Stimulated activated CD4-positive, alpha-beta T cell treated with anti-CD3 and anti-CD28 coated beads, Interleukin-15, amount 100 ng/mL, for 24 hours (primary cell): ENCODE measurements around the gene CARS2.

ENCODE experiments used
- DNase-seq: peaks from one replicate; pipeline ENCODE4 v3.0.0-alpha.2; 2020

Gene CARS2

DNA sequence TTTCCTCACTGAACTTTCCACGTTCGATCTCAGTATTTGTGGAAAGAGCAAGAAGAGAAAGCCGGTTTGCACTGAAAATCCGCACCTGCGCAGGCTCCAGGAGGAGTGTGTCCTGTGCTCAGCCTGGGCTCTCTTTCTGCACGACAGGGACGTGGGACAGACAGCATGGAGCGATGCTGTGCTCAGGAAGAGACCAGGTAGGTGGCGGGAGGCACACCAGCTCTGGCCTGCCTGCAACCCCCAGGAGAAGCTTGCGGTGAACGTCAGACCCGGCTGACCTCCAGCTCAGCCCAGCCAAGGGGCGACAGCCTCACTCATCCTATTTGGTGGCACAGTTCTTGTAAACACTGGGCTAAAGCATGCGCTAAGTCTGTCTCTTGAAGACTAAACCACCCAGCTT lies 54.6 kb downstream of the CARS2 start:
- no peak for DNase-seq

DNA sequence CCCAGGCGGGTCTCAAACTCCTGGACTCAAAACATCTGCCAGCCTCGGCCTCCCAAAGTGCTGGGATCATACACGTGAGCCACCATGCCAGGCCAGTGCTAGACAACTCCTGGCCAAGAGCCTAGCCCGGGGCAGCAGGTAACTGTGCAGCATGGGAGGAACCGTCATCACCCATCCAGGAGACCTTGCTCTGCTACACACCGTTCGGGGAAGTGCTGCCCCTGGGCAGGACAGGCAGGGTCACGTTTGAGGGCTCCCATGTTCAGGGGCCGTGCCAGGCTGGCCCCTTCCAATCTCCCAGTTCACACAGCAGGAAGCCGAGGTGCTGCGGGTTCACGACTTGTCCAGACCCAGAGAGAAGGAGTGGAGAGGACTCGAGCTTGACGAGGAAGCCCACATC lies 55.5 kb downstream of the CARS2 start:
- DNase-seq = no peak

DNA sequence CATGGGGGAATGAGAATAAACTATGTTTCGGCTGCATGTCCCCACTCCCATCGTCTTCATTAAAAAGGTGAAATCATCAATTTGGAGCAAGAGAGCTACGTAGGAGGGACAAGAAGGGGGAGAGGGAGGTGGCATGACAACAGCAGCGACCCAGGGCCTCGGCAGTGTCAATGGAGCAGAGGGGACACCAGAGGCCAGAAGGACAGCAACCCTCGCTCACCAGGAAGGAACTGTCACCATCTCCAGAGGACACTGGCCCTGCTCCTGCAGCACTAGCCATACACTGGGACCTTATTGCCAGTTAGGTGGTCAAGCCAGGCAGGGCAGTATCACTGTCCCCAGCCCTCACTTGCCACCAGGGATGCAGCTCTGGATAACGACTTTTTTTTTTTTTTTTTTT lies 56.4 kb downstream of the CARS2 start:
- no peak for DNase-seq

DNA sequence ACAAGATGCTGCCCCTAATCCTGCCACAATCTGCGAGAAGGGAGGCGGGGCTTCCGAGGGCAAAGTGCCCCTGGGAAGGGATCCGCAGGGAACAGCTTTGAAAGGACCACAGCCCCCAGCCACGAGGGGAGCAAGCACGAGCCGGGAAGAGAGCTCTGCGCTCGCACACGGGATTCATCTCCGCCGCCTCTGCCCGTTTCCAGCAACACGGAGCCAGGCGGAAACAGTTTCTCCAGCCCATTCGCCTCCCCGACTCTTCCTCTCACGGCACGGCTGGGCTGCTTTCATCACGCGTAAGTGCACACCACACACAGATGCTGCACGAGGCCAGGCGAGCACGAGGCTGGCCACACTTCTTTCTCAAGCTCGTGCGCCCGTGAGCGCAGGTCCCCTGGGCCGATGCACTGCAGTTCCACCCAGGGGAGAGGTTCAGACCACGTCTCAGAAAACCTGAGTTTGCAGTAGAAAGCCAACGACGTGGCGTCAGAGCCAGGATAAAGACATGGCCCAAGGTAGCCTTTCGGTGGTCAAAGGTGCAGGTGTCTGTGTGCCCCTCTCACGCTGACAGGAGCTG lies 57.0 kb downstream of the CARS2 start:
- no peak for DNase-seq

DNA sequence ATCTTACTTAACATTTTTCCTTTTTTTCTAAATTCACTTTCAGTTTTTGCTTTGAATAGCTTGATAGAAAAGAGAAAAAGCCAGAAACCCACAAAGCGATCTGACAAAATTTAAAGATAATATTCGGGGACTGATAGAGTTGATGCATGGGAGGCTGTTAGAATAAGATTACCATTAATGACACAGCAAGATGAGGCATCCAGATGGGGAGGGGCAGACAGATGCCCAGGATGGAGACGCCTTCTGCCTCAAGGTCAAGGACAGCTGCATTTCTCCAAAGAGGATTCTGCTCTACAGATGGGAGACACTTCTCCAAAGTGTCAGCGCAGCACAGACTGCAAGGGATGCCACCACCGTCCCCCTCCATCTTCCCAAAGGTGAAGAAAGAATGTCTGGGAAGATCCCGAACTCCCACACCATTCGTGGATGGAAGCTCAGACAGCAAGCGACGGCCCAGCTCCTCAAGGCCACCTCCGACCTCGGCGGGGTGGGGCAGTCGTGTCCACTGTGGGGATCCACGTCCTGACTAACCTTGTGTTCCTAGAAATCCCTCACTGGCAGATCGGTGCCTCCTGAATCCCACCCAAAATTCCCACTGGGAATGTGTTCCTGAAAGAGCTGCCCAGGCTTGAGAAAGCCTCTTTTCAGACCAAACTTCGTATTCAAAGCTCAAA lies 57.6 kb downstream of the CARS2 start:
- no peak for DNase-seq

DNA sequence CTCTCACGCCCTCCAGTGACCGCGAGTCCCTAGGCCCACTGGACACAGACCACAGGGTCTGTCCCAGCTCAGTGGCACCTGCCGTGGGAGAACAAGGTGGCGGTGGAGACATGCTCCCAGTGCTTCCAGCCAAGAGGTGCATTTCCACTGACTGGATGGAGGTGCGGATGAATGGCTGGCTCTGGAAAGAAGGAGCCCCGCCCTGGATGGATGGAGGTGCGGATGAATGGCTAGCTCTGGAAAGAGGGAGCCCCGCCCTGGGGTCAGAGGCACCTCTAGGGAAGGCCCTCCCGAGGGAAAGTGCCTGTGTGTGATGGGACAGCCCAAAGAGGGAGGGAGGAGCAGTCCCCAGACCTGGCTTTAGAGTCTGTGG lies 58.6 kb downstream of the CARS2 start:
- no peak for DNase-seq

DNA sequence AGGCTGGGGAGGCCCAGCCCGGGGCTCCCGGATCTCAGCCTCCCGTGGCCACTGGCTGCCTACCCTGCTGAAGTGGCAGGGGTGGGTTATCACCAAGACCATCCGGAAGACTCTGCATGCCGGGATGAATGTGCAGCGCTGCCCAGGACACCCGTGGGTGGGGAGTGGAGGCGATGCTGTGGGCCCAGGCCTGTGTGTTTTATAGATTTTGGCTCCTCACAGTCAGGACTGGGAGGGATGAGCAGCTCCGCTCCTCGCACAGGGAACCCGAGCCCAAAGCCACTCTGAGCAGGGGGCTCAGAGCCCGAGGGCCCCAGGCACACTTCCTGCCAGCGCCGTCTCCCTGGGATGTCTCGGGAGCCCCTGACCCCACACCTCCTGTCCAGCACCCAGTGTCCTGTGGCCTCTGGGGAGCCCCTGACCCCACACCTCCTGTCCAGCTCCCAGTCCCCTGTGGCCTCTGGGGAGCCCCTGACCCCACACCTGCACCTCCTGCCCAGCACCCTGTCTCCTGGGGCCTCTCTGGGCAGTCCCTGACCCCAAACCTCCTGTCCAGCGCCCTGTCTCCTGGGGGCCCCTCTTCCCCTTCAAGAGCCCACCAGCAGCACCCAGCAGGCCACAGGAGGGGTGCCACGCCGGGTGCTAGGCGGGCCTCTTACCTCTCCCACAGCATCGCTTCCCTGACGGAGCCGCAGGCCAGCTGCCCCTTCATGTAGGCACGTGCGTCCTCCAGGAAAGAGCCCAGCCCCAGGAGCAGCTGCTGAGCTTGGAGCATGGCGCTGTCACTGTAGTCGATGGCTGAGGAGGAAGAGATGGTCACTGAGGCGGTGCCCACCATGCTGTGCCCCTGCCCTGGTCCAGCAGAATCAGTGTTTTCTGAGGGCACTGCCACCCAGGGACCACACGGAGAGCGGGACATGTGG lies 59.2 kb downstream of the CARS2 start:
- no peak for DNase-seq

DNA sequence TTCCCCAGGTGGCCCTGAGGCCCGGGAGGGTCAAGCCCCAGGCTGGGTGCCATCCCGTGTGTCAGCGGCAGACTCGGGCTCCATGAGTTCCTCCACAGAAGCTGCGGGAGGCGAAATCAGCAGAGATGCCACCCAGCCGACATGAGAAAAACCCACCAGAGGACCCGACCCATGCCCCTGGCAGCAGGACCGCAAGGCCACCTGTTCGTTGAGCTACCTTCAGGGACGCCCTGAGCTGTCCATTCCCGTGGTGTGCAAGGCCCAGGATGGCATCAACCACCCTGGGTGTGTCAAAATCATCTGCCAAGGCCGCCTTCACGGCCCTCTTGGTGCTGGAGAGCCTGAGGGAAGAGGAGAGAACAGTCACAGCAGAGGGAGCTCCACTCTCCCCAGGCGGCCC lies 60.2 kb downstream of the CARS2 start:
- DNase-seq = no peak

DNA sequence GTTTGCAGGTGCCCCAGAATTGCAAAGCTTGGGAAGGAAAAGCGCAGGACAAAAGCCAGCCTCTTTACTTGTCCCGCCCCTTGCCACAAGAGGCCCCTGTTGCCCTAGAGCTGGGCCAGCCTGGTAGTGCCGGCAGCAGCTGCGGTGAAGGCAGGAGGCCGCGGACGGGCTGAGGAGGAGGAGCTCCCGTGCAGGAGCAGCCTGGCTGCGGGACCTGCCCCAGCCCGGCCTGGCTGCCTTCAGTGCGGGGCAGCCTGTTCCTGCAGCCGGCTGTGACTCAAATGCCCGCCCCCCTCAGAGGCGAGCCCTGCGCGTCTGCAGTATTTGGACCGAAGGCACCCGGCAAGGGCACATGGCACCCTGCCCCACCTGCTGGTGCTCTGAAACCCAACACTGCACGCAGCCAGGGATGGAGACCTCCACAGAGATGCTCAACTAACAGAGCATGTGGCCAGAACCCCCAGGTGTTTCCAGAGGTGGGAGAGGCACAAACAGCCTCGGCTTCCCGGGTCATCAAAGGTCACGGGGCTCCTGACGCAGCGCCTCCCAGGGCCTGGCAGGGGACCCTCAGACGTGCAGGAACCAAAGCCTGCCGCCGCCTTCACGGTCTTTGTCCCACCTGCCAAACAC lies 60.9 kb downstream of the CARS2 start:
- peak; percentile 51 for DNase-seq

DNA sequence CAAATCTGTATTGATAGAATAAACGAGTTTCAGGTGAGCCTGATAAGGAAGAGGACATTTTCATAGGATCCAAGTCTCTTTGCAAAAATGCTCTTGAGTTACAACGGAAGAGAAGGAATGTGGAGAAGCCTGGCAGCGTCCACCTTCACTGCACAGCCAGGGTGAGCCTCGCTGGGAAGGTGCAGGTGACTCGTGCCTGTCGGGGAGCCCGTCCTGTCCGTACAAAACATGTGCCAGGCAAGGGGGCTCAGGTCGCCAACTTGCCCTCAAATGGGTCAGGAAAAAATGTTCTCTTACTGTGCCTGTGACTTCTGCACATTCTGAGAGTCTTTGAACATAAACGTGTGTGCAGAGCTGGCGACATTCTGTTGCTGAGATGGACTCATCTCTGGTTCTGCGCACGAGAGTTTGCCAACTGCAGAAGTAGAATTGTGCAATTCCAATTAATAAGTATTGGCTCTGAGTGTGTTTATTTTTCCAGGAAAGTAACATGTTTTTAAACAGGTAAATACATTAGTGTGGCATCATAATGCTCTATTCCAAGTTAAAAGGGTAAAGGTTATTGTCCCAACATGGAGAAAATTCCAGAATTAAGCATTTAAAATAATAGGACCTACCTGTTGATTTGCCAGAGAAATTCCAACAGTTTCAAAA lies 62.0 kb downstream of the CARS2 start:
- no peak for DNase-seq

DNA sequence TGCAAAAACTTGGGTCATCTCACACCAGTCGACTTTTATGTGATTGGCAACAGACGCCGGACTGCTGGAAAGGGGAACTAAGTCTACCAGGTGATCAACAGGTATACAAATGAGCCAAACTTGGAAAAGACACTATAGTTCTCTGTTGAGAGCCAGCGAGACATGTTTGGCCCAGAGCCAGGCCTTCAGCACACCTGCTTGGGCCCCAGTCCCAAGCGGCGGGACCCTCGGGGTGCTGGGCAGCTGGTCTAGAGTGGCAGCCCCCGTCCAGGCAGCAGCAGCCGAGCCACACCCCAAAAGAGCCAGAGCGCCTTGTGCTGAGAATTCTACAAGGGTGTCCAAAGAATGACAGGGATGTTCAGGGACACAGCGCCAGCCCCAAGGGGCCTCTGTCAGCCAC lies 62.6 kb downstream of the CARS2 start:
- DNase-seq = no peak

DNA sequence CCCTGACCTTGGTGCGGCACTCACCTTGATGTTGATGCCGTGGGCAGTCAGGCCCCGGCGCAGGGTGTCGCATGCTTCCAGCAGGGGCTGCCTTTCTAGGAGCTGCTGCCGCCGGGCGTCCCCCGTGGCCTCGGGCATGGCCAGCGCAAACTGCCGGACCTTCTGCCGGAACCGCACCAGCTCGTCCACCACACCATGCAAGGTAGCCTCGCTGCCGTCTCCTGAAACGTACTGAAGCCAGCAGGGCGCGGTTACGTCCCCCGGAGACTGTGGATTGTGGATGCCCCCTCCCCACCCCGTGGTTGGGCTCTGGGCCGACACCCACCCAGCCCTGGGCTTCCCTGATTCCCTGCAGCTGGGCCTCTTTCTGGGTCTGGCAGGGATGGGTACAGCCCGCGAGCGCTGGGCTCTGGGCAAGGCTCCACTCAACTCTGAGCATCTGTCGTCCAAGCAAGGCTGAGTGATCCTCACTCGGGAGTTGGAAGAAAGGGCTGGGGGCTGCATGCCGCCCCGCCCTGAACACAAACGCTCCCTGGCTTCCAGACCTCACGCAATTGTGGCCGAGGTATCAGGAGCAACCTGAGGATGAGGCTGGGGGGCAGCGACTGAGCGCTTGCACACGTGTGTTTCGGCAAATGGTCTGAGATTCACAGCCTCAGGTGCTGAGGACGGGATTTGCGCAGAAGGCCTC lies 63.5 kb downstream of the CARS2 start:
- DNase-seq = no peak

DNA sequence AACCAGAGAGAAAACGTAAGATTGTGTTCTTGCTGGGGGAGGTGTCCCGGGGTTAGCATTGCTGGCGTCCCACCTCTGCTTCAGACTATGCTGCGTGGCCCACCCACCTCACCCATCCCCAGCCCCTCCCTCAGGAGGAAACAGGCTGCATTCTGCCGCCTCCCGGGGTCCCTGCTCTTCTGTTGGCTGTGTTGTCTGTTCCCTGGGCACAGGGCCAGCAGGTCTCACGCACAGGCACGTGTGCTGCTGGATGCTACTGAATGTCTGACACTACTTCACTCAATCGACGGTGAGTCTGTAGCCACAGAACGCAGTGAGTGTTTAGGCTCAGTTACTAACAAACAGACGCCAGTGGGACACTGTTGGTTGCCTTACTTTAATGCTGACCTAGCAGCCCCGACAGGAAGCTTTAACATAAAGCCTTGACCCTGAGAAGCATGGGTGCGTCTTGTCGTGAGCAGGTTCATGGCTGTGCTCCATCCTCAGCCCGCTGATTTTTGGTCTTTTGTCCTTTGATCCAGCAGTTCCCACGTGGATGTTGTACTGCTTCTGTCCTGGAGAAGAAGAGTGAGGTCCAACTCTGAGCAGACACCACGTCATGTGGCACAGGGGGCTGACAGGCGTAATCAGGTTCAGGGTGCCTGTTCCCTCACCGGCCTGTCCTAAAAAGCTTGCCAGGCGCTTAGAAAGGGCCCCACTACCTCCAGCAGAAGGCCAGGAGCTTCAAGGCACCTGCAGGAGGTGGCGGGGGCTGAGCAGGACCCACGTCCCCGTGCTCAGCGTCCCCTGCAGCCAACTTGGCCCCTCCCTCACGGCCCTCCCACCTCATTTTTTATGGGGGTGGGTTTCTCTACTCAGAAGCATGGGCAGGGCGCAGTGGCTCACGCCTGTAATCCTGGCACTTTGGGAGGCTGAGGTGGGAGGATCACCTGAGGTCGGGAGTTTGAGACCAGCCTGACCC lies 64.6 kb downstream of the CARS2 start:
- DNase-seq = no peak

DNA sequence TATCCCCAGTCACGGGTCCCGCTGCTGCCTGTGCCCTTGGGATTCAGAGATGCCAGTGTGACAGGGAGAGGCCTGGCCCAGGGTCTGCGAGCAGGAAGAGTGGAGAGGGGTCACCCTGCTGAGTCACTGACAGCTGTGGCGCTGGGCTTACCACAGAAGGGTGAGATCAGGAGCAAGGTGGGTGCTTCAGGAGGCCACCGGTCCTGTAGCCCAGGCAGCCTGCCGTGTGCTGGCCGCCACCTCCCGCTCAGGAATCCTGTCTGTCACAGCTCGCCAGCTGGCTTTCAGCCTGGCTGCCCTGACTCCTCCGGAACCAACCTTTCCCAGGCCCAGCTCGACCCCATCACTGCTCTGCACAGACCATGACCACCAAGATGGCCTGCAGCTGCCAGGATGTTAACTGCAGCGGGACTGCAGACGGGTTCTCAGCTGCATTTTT lies 65.3 kb downstream of the CARS2 start:
- DNase-seq = no peak

DNA sequence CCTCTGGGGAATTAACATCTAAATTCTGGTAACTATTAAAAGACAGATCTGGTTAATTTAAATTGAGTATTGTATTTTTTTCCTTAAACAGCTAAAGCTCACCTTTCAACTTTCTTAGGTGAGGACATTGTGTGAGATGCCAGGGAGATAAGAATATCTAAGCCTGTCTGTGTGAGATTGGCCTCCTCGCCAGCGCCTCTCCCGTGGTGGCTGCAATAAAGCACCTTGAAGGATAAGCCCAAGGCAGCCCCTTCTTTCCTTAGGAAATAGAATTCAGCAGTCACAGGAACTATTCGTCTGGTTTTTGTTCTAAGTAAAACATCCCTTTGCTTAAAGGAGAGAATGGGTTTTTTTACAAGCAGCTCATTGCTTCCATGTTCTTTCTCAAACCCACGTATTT lies 66.0 kb downstream of the CARS2 start:
- DNase-seq = no peak

DNA sequence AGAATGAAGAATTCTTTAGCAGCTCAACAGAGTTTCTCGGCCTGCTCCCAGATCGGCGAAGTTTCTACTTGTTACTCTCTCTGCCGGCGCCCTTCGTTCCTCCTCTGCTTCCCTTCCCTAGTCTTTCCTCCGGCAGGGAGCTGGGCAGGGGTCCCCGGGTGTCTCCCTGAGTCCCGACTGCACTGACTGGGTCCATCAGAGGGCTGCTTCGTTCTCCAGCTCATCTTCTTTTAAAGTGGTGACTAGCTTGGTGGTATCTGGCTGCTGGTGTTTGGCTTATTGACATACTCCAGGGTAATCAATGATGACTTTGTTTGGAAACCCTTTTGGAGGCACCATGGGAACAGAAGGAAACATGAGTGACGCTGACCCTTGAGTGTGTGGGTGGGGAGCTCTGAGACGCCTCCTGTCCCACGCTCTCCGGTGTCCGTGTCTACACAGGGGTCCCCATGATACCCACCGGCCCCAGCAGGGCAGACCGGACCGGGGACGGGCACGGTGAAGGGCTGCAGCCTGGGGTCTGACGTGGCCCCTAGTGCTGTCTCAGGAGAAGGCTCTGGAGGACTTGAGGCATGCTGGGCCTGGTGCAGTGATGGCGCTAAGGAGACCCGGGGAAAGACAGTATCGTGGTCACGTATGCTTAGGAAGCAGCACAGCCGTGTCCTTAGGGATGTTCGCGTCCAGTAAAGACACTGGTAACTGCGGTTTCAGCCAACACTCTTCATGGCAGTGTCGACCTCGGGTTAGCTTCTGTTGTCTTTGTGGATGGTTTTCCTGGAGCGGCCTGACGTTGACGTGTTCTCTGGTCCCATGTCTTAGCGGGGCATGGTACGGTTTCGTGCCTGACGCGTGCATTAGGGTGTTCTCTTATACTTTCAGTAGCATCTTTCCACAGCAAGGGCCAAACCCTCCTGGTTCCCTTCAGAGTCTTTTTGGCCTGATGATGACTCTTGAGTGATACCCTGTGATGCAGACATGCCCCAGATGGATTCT lies 66.8 kb downstream of the CARS2 start:
- no peak for DNase-seq

DNA sequence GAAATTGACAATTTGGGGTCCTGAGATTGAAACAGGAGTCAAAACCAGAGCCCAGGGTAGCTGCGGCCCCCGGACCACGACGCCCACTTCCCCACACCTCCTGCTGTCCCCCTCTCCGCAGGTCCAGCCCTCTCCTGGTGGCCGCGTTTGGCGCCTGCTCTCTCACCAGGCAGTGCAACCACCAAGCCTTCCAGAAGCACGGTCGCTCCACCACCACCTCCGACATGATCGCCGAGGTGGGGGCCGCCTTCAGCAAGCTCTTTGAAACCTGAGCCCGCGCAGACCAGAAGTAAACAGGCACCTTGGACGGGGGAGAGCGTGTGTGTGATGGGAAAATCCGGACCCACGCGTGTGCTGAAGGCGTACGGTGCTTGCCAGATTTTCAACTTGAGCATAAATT lies 67.7 kb downstream of the CARS2 start:
- no peak for DNase-seq

DNA sequence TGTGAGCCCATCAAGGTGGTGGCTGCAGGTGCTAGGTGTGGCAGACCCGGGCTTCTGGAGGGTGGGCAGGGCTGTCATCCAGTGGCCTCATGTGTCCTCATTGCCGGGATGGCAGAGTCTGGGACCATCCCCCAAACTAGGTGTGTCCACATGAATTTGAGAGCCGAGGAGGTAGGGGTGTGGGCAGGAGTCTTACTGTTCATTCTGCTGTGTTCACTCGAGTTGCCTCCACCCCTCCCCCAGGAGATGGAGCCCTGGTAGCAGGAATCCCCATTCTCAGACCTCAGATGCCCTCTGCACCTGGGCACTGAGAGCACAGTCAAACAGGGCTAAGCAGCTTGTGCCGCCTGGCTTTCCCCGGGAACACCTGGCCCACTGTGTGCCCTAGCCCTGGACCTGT lies 68.2 kb downstream of the CARS2 start:
- no peak for DNase-seq

DNA sequence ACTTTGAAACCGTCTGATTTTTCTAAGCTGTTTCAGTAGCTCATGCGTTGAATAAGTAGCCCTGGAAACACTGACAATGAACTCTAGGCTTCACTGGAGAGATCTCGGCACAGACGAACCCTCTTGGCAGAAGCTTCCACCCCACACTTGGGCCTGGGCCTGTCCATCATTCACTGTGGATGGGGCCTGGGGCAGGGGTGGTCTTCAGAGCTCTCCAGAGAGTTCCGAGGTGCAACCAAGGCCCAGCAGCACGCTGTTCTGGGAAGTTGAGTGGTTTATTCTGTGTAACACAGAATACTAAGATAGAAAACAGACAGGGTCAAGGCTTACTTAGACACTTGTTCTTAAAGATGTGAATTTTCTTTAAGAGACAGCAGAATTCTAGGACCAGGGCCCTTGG lies 68.6 kb downstream of the CARS2 start:
- DNase-seq = no peak

DNA sequence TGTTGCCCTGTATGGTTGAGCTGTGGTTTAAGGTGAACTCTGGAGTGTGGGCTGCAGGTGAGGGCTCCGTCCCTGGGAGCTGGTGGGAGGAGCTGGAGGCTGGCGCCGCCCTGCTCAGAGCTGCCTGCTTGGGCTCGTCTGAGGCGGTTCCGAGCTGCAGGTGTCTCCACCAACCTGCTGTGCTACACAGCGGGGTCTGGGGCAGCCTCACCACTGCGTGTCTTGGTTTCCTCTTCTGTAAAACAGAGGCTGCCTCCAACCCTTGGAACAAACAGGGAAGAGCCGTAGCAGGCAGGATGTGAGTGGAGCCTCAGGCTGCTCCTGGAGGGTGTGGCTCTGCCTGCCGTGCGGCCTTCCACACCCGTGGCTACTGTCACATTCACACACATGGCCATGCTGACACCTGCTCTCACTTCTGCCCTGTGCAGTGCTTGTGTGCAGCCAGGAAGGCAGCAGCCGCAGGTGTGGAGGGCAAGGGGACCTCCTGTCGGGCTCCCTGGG lies 69.2 kb downstream of the CARS2 start:
- DNase-seq = no peak
